GM18526 (cell line): ENCODE data around the gene RAB21.

Experiments
- POLR2A ChIP-seq: IDR thresholded peaks from 3 replicates; pipeline ENCODE4 v1.6.1; 2011; ENCODE audit not compliant: insufficient read length; ENCODE audit errors: extremely low read depth

The RAB21 gene

DNA sequence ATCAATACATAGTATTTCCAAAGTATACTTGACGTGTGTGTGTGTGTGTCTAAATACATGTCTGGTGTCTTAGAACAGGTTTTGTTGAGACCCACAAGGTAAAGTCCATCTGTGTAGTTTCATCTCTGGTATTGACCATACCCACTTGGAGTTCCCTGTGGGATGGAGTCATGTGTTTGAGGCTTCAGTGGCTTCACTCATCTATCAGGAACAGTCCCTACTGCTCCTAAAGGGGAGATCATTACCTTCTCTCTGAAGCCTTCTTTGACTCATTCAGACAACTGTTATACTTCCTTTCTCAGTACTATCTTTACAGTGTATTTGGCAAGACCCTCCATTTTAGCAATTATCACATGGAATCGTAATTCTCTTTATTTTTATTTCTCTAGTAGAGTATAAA, 14.2 kb downstream of the RAB21 start:
- TF ChIP-seq POLR2A = no peak

DNA sequence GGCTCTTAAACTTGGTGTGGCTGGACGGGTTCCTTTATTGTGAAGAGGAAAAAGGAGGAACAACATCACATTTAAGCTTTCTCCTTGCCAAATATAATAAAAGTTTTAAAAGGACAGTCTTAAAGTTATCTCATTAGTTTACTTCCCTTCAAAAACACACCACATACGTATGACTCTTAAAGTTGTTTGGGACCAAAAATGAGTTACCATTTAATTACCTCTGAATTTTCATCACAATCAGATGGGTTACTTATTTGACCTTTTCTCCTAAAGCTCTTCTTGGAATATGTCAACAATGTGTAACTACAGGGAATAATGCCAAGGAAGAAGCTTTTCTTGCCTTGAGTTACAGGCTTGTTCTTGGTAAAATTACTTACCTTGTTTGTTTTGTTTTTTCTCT, 16.4 kb downstream of the RAB21 start:
- no peak for TF ChIP-seq POLR2A

DNA sequence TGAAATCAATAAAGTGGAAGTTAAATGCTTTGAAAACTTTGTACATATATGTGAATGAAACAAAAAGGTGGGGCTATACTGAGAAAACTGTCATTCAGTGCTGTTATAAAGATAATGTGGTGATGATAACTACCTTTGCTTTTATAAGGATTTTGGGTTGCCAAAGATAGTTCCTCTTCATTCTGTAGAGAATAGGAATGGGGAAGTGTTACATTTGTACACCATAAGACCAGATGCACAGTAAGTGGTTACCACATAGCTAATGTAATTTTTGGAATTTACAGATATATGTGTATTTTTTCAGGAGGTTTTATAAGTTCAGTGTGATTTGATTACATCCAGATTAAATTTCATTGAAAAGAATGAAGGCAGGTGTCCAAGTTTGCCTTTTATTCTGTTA, 18.1 kb downstream of the RAB21 start:
- TF ChIP-seq POLR2A = no peak

DNA sequence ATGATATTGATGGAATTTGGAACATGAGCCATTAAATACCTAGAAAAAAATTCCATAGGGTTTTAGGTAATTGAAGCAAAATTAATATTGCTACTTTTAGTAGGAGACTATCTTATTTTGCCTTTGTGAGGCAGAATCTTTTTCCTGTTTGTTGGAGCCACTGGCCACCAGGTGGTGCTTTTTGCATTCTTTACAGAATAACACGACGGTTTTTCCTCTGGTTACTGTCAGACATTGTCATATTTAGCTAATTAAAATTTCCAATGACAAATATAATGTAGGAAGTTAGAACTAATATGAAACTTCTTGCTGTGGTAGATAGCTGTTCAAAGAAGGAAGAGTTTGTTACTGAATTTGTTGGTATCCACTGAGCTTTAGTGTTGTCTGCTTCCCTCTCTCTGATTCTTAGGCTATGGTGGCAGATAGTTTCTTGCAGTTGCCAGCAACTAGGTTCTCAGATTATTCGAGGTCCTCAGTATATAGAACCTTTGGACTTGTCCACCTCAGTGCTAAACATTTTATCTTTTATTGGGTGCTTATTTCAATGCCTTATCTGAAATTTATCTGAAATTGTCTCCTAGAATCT, 25.7 kb downstream of the RAB21 start:
- no peak for TF ChIP-seq POLR2A

DNA sequence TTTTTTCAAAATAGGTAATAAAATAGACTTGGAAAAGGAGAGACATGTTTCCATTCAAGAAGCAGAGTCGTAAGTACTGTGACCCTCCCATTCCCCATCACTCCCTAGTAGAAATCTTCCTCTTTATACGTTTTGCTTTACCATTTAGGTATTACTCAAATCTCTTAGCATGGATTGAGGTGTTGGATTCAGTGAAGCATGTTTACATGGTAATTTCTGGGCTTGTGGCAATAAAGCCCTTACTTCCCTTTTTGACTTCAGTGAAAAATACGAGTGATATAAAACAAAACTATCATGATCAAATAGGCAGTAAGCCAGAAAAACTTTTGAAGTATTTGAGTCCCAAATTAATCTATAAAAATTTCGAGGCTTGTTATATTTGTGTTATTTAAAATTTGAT, 27.4 kb downstream of the RAB21 start:
- TF ChIP-seq POLR2A = no peak

DNA sequence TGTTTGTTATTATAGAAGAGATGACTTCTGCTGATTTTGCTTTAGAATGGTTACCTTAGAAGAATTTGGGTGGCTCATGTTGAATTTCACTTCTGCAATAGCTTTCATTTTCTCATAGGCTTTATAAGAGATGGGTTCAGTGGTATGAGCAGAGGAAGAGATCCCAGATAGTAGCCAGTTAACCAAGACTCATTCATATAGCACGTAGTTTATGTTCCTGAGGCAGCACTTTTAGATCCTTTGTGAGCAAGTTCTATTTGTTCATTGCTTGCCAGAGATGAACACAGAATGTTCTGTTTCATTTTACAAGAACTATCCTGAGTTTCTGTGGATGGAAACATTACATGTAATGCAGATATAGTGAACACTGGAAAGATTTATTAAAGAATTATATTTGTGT, 32.2 kb downstream of the RAB21 start:
- TF ChIP-seq POLR2A = no peak

DNA sequence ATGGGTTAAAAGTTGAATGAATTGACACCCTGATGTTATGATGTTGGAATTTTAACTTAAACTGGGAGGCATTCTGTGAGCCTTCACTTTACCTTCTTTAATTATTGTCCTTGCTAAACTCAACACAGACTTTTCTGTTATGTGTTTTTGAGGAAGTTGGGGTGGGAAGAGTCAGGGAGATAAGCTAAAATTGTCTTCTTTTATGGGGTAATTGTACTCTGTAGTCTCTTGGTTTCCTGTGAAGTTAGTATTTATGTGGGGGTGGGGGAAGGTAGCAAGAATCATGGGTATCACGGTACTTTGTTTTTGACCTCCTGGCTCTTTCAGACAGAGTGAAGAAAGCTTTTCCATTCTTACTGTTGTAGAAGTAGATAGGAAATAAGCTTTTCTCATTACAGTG, 32.9 kb downstream of the RAB21 start:
- no peak for TF ChIP-seq POLR2A

DNA sequence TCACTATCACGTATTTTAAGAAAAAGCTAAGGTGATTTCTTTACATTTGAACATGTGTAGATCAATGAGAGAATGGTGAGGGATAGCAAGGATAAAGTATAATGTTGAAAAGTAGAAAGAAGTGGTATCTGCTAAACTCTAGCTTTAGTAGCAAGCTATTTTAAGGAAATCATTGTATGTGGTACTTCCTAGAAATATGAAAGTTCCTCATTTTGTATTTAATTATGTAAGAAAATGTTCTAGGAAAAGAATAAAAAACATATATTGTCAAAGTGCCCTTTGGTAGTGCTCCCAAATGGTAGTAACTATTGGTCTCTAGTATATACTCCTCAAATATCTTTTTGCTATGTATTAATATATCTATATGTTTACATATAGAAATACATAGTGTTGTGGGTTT, 35.7 kb downstream of the RAB21 start:
- no peak for TF ChIP-seq POLR2A

DNA sequence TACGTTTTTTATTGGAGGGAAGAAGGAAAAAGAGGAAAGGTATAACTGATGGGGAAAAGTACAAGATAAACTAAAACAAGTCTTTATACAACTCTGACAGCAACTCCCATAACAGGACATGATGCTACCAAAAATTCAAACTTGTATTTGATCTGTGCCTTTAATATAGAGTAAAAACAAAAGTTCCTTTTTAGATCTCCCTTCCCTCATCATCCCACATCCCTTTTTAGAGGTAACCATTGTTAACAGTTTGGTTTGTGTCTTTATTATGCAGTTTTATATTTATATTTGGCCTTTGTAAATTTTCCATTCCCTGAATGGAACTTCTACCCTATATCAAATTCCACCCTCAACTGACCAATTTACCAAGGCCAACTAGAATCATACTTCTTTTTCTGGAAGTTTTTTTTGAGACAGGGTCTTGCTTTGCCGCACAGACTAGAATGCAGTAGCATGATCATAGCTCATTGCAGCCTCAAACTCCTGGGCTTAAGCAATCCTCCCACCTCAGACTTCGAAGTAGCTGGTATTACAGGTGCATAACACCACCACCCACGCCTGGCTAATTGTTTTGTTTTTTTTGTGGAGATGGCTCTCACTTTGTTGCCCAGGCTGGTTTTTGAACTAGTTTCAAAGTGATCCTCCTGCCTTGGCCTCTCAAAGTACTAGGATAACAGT, 36.9 kb downstream of the RAB21 start:
- no peak for TF ChIP-seq POLR2A

DNA sequence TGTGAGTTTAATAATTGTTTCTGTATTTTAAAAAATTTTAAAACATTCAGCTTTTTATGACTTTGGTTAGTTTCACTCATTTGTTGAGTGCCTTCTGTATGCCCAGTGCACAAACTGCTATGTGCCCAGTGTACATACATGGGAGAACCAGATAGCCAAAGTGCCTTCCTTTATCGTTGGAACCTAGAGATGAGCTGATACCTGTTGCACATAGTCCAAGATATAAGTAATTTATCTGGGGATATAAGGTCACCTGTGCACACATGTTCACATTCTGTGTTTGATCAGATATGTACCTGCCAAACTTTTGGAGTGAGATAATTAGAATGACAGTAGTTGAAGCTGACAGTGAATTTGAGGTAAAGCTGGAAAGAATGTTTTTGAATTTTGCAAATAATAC, 37.9 kb downstream of the RAB21 start:
- TF ChIP-seq POLR2A = no peak

DNA sequence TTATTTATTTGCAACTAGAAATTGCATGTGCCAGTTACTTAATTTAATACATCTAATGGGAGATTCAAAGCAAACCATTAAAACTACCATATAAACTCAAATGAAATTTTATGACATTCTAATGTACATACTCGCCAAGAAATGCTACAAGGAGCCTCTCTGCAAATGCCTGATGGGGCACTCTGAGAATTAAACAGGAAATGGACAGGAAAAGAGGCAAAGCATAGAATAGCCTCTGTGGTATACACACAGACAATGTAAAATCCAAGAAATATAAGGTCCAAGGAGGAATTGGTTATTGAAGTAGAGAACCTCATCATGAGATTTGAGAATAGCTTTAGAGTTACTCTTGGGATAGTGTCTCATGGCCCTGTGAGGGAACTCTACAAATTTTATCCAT, 41.2 kb downstream of the RAB21 start:
- TF ChIP-seq POLR2A = no peak

DNA sequence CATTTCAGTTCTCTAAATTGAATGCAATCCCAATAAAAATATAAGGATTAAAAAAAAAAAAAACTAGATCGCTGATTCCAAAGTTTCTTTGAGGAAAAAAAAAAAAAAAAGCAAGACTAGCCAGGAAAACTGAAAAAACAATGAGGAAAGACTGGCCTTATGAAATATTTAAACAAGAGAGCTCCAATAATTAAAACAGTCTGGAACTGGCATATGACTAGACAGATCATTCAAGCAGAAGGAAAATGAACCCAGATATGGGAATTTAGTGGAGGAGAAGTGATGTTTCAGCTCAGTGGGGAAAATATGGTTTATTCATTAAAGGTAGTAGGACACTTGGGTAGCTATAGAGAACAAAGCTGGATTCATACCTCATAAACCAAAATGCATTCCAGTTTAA, 42.9 kb downstream of the RAB21 start:
- TF ChIP-seq POLR2A = no peak

DNA sequence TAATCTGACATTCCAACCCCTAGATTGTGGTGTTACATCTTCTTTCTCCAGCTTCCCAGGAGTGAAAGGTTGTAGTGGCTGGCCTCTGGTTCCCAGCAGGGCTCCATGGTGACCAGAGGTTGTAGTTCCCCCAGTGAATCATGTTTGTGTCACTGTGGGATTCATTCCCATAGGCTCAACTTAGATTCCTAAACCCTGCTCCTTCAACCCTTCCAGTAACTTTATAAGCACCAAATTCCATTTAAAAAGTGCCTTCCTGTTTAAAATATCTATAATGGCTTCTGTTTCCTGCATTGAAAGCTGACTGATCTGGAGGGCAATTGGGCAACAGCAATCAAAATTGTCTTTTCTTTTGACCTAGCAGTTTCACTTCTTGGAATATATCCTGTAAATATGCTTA, 44.4 kb downstream of the RAB21 start:
- no peak for TF ChIP-seq POLR2A

DNA sequence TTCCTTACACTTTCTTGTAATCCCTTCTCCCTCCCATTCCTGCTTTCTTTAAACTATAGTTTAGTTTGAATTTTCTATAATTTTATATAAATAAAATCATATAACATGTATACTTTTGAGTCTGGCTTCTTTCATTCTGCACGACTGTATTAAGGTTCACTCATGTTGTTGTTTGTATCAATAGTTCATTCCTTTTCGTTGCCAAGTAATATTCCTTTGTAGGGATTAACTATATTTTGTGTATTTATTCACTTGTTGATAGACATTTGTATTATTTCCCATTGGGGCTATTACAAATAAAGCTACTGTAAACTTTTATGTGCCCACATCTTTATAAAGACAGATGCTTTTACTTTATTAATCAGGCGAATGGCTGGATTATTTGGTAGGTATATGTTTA, 45.5 kb downstream of the RAB21 start:
- TF ChIP-seq POLR2A = no peak

DNA sequence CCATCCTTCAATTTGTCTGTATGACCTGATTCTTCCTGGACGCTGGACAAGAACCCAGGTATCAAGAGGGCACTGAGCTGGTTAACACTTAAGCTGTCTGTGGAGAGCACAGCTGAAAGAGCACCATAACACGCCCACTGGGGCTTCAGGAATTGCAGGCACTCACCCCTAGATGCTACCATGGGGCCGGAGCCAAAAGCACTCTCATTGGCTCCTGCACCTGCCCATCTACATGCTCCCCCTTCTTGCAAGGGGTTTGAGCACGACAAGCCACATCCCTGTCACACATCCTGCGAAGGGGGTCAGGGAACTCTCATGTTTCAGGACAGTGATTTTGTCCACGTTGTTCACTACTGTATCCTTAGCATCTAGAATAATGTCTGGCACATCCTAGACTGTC, 49.8 kb downstream of the RAB21 start:
- TF ChIP-seq POLR2A = no peak

DNA sequence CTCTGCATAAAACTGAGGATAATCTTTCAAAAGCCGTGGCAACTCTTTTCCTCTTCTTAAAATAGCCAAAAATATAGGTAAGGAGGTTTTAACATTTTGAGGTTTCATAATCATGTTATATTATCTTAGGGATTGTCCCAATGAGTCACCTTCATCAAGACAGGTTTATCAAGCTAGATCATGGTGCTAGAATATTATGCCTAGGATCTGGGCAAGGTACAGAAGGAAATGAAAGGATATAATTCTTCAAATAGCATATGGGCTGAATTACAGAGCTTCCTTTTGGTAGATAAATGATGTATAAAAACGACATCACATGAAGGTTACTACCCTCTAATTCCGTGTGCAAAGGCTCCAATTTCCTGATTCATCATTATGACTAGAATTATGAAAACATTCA, 56.3 kb downstream of the RAB21 start:
- no peak for TF ChIP-seq POLR2A

DNA sequence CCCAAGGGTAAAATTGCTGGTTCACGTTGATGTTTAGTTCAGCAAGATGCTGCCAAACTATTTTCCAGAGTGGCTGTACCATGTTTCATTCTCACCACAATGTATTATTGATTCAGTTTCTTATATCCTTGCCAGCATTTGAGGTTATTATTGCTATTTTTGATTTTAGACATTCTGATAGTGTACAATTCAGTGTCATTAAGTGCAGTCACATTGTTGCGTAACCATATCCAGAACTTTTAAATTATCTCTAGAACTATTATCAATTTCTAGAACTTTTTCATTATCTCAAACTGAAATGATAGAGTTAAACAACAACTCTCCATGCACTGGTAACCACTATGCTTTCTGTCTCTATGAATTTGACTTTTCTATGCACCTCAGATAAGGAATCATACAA, 74.2 kb downstream of the RAB21 start:
- no peak for TF ChIP-seq POLR2A
